GM19351 (cell line): ENCODE measurements around the gene DUSP12.
A peak's percentile ranks its signal among the peaks of the same experiment; 100 is the strongest.

ENCODE experiments used
- ATAC-seq: cut with Tn5 transposase; IDR thresholded peaks from one replicate; pipeline ENCODE4 v1.9.1; 2021; ENCODE audit warnings: mild to moderate bottlenecking, moderate library complexity; ENCODE audit not compliant: unreplicated experiment

Gene DUSP12

DNA sequence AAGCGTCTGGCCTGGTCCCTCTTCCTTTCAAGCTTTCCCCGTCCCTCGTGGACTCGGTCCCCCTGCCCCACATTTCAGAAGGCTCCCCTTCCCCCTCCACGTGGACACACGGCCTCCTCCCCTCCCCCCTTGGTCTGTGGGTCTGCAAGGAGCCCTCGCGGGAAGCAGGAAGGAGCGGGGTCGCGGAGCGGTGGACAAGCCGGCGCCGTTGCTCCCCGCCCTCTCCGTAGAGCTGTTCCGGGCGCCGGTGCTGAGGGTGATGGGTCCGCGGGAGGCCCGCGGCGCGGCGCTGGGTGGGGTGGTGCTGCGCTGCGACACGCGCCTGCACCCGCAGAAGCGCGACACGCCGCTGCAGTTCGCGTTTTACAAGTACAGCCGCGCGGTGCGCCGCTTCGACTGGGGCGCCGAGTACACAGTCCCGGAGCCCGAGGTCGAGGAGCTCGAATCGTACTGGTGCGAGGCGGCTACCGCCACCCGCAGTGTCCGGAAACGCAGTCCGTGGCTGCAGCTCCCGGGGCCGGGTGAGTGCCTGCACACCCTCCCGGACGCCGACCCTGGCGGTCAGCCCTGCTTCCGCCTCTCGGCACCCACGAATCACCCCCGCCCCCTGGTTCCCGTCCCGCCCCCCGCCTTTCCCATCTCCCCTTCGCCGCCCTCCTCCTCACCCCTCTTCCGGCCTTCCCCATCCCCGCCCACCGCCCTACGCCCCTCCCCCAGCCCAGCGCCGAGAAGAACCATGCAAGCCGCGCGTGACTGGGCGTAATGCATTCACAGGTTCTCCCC, 22.9 kb upstream of the DUSP12 start:
- peak; percentile 49 for ATAC-seq

DNA sequence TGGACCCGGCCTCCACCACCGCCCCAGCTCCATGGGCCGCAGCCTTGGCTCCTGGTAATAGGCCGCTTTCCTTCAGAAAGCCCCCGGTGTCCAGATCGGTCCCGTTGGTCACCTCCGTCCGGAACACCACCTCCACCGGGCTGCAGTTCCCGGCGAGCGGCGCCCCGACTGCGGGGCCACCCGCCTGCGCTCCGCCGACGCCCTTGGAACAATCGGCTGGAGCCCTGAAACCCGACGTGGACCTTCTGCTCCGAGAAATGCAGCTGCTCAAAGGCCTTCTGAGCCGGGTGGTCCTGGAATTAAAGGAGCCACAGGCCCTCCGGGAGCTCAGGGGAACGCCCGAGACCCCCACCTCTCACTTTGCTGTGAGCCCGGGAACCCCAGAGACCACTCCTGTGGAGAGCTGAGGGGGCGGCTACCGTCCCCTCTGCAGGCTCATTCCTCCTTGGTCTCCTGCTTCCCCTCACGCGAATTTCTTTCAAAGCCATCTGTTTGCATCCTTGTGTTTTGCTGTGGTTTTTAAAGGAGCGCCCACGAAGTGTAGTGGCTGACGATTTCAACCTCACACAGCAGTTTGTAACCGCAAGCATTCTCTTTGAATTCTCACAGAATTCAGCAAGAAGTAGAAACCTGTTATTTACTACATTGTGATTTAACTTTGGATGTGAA, 22.2 kb upstream of the DUSP12 start:
- ATAC-seq = no peak

DNA sequence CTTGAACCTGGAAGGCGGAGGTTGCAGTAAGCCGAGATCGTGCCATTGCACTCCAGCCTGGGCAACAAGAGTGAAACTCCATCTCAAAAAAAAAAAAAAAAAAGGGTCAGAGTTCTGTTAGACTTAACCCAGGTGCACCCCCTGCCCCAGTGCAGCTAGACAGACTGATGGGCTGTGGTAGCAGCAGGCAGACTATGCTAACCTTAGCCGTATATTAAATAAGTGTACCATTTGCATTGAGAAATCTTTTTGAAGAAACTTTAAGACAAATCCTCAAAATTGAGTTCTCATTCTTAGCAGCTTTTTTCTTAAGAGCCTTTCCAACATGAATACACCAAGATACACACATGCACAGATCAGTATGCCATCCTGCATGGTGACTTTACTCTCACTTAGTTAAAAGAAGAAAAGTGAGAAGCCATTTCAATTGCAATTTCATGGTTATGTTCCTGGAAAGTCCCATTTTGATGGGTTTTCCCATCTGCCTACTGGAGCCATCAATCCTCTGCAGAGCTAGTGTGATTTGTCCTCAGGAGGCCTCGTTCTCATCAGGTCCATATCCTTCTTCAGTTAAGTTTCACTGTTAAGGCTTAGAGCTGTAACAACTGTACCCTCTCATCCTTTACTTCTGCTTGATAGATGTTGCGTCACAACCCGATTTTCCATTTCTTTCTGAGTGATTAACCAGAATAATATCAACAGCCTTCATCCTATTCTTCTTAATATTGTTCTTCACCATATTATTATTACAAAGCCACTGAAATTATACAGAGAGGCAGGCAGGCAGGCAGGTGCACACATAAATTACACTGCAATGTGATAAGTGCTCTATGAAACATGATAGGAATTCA, 21.0 kb upstream of the DUSP12 start:
- ATAC-seq = no peak

DNA sequence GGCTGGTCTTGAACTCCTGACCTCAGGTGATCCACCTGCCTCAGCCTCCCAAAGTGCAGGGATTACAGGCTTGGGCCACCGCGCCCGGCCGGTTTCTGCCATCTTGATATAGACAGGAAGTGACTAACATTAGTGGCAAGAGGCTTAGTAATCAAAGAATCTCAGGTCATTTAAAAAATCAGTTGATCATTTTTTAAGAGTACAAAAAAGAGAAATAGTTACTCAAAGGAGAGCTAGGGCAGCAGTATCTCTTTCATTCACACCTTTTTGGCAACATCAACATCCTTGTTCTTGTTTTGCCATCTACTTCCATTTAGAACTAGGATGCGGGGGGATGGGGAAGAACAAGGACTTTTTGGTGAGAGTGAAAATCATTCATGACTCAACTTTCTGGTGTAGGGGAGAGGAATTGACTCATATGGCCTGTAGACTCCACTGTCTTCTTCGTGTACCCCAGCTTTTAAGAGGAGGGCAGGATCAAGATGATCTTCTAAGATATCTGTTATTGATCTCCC, 19.5 kb upstream of the DUSP12 start:
- ATAC-seq = no peak

DNA sequence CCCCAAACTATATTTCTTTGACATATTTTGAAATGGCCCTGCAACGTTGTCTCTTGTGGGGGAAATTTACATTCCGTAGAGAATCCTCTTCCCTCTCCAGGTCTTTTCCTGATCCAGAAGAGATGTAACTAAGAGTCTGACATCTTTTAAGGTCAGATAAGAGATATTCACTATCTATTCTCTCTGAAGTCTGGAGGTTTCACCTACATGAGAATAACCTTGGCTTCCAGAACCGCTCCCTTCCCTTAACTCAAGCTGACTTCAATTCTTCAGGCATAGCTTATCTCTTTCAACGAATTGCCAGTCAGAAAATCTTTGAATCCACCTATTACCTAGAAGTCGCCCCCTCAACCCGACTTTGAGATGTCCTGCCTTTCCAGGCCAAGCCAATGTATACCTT, 18.3 kb upstream of the DUSP12 start:
- ATAC-seq = no peak

DNA sequence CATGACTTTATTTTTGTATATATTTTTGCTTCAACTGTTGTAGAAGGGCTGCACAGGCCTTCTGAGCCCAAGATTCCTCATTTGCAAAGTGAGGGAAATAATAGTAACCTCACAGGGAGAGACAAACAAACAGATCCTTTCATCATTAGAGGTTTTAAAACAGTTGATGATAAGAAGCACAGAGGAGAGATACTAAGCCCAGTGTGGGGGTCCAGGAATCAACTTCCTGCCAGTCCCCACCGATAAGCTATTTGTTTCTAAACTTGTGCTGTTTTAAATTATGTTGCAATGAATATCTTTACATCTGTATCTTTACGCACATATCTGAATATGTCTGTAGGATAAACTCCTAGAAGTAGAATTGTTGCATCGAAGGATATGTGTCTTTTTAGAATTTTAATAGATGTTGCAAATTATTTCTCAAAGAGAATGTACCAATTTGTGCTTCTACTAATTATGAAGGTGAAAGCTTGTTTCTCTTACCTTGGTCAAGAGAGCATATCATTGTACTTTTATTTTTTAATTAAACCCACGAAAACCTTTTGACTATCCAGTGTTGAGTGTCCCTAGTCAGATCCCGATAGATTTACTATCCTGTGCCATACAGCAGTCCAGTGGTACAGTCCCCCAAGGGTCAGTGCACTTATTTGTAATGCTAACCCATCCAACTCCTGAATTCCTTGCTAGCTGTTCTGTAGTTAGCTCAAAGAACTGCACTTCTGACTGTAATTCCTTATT, 17.4 kb upstream of the DUSP12 start:
- ATAC-seq = no peak

DNA sequence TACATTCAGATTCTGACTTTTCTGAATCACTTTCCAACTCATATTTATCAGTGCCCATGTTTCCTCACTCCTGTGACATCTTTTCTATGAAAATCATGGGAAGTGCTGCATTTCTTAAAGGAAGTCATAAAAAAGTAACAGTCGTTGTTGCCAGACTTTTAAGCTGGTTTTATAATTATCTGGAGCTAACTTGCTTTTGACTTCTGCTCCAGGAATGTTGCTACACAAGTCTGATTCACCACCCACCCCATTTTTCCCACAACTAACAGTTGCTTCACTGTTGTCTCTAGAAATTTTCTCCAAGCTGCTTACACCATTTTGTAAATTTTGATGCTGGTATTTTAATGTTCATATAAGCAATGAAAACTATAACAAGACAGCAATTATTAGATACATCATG, 16.1 kb upstream of the DUSP12 start:
- ATAC-seq = no peak

DNA sequence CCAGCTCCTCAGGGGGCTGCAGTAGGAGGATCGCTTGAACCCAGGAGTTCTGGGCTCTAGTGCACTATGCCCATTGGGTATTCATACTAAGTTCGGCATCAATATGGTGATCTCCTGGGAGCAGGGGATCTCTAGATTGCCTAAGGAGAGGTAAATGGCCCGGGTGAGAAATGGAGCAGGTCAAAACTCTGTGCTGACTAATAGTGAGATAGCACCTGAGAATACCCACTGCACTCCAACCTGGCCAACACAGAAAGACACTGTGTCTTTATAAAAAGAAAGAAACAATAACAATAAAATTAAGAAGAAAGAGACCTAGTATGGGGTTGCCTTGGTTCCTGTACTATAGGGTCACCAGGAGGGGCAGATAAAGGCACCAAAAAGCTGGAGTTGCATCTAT, 13.7 kb upstream of the DUSP12 start:
- ATAC-seq = no peak

DNA sequence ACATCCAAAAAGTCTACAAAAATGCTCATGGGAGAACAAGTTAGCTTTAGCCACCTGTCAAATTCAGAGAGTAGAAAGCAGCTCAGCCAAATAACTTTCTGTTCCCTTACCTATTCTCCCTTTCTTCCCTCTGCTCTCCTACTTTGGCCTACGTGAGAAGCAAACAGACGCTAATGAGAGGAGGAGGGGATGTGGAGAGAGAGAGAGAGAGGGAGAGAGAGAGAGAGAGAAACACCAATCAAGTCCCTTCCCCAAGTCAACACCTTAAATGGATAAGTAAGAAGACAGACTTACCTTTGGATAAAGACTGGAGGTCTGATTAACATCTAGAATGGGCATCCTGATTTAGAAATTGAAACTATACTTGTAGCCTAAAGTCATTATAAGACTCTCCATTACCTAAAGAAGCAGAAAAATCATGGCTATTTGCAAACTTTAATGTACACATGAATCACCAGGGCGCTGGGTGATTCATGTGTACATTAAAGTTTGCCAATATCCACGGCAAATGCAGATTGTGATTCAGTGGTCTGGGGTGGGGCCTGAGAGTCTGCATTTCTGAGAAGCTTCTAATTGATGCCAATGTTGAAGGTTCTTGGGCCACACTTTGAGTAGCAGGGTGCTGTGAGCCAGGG, 13.1 kb upstream of the DUSP12 start:
- no peak for ATAC-seq

GRCh38 chr1:161737625-161738024, 12.0 kb upstream of the DUSP12 start:
- no peak for ATAC-seq

- ATAC-seq = peak; percentile 69
These were observed 10.8 kb upstream of the DUSP12 start for GRCh38 chr1:161738627-161739287.

- no peak for ATAC-seq
These were observed 9.6 kb upstream of the DUSP12 start for GRCh38 chr1:161739865-161740566.

- ATAC-seq = no peak
These were observed 8.7 kb upstream of the DUSP12 start for GRCh38 chr1:161740921-161741320.

DNA sequence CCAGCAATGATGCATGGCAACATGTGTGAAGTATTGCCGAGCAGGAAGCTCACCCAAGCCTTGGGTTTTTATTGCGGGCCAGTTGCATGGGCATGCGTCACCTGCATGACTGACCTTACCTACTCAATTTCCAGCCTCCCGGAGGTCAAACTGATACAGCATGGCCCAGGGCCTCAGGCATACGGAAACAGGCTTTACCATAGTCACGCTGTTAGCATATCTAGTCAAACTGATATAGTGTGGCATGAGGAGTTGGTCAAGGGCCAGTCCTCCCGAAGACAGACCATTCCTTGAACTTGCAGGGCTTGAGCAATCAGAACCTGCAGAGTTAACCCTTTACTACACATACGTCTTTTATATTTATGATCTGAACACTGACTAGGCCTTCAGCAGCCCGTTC, 6.4 kb upstream of the DUSP12 start:
- ATAC-seq = no peak

DNA sequence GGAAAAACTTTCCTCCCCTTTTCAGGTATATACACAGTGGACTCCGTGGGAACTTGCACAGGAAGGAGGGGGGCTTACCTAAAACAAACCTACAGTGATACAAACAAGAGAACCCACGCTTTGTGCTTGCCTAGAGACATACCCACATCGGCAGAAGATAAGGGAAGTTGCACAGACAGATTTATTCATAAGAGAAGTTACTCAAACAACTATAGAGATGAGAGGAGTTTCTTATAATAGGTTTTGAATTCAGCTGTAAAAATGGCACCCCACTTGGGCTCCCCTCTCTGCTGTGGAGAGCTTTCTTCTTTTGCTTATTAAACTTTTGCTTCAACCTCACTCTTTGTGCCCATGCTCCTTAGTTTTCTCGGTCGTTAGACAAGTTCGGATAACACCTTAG, 1.8 kb upstream of the DUSP12 start:
- ATAC-seq = no peak

DNA sequence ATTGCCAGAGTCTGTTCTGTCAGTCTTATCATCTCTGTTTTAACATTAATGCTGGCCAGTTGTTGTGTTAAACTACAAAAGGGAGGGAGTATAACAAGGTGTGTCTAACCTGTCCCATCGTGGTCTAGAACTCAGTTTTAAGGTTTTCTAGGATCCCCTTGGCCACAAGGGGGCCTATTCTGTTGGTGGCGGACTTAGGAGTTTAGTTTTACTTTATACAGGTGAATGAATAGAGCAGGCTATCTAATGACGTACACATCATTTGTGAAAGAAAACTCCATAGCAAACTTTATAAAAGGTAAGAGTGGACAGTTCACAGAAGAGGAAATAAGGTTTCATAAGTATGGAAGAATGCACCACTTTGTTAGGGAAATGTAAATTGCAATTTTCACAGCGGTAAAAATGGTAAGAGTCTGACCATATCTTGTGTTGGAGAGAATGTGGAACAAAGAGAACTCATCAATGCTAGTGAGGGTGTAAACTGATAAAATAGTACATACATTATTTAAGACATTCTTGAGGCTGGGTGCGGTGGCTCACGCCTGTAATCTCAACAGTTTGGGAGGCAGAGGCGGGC, 14.0 kb downstream of the DUSP12 start:
- ATAC-seq = no peak

GRCh38 chr1:161766102-161766981, 16.8 kb downstream of the DUSP12 start, which contains the start of gene ATF6:
Gene ATF6, plus strand, starts transcription at chr1:161766320. Its CDS starts 41 bp downstream, at chr1:161766361.
- ATAC-seq = peak; percentile 65

GRCh38 chr1:161768461-161768860, 18.9 kb downstream of the DUSP12 start:
- ATAC-seq = no peak
